RKO (cell line): ENCODE measurements around the gene CDHR5.

Experiments used
- DNase-seq: peaks from one replicate; pipeline ENCODE4 v3.0.0-alpha.2; 2016; ENCODE audit warnings: low spot score

Gene CDHR5

DNA sequence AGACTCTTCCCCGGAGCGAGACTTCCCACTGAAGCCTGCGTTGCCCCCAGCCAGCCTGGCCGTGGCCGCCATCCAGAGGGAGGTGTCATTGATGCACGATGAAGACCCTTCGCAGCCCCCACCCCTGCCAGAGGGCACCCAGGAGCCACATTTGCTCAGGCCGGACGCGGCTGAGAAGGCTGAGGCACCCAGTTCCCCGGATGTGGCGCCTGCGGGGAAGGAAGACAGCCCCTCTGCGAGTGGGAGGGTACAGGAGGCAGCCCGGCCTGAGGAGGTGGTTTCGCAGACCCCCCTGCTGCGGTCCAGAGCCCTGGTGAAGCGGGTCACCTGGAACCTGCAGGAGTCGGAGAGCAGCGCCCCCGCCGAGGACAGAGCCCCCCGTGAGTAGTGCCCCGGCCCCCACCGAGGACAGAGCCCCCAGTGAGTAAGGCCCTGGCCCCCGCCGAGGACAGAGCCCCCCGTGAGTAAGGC is 15.4 kb downstream of the CDHR5 start:
- no peak for DNase-seq

DNA sequence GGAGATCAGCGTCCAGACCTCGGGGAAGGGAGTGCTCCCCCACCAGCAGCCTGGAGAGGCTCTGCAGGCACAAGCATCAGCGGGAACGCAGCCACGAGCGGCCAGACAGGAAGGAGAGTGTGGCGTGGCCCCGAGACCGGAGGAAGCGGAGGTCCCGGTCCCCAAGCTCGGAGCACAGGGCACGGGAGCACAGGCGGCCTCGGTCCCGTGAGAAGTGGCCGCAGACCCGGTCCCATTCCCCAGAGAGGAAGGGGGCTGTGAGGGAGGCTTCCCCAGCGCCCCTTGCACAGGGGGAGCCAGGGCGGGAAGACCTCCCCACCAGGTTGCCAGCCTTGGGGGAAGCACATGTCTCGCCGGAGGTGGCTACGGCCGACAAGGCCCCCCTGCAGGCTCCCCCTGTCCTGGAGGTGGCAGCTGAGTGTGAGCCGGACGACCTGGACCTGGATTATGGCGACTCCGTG is 15.9 kb downstream of the CDHR5 start:
- DNase-seq = no peak

DNA sequence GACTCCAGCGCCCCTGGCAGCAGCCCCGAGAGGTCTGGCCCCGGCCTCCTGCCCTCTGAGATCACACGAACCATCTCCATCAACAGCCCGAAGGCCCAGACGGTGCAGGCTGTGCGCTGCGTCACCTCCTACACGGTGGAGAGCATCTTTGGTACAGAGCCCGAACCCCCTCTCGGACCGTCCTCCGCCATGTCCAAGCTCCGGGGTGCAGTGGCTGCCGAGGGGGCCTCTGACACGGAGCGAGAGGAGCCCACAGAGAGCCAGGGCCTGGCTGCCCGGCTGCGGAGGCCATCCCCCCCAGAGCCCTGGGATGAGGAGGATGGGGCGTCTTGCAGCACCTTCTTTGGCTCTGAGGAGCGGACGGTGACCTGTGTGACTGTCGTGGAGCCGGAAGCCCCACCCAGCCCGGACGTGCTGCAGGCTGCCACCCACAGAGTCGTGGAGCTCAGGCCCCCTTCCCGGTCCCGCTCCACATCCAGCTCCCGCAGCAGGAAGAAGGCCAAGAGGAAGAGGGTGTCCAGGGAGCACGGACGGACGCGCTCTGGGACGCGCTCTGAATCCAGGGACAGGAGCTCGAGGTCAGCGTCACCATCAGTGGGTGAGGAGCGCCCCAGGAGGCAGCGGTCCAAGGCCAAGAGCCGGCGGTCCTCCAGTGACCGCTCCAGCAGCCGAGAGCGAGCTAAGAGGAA is 16.6 kb downstream of the CDHR5 start:
- DNase-seq = no peak

DNA sequence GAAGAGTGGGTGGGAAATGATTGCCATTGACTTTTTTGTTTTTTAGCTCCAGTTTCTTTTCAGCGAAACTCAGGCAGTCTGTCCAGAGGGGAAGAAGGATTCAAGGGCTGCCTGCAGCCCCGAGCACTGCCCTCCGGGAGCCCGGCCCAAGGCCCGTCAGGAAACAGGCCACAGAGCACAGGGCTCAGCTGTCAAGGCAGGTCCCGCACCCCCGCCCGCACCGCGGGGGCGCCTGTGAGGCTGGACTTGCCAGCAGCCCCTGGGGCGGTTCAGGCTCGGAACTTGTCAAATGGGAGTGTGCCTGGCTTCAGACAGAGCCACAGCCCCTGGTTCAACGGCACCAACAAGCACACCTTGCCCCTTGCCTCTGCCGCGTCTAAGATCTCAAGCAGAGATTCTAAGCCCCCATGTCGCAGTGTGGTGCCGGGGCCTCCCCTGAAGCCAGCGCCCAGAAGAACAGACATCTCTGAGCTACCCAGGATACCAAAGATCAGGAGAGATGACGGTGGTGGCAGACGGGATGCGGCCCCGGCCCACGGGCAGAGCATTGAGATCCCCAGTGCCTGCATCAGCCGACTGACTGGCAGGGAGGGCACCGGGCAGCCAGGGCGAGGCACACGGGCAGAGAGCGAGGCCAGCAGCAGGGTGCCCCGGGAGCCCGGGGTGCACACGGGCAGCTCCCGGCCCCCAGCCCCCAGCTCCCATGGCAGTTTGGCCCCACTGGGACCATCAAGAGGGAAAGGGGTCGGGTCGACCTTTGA is 17.6 kb downstream of the CDHR5 start:
- no peak for DNase-seq

DNA sequence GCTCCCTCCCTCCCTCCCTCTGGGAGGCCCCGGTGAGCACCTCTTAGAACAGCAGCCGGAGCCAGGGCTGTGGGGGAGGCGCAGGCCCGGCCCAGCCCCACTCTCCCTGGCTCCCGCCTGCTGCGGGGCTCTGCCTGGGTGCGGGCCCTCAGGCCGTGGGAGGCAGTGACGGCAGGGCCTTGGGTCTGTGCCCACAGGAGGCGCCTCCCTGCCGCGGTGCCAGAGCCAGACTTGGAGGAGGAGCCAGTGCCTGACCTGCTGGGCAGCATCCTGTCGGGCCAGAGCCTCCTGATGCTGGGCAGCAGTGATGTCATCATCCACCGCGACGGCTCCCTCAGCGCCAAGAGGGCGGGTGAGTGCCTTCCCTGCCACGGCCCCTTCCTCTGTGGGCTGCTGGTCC is 18.5 kb downstream of the CDHR5 start:
- DNase-seq = no peak

DNA sequence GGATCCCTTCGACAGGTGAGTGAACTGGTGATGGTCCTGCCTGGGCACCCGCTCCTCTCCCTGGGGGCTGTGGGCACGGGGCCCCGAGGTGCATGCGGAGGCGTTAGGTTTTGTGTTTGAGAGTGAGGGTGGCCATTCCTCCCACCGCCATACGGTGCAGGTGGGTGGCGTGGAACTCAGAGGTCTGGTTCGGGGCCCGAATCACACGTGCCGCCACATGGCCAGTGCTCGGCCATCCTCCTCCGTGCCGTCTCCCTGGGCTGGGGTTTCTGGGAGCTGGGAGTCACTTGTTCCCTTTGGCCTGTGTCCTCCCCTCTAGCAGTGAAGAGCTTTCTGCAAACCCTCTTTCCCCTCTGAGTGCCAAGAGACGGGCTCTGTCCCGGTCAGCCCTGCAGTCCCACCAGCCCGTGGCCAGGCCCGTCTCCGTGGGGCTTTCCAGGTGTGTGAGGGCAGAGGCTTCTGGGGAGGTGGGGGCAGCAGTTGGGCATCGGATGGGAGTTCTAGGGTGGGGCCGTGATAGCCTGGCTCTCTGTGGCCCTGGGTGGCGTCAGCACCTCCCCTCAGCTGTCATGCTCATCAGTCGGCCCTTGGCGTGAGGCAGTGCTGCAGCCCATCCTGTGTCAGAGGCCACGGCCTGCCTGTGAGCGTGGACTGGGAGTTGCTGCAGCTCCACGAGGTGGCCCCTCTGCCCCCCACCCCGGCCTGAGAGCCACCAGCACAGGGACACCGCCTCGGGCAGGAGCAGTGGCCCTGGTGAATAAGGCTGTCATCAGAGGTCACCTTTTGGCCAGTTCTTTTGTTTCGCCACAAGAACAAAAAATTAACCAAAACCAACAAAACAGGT is 19.2 kb downstream of the CDHR5 start:
- DNase-seq = no peak

DNA sequence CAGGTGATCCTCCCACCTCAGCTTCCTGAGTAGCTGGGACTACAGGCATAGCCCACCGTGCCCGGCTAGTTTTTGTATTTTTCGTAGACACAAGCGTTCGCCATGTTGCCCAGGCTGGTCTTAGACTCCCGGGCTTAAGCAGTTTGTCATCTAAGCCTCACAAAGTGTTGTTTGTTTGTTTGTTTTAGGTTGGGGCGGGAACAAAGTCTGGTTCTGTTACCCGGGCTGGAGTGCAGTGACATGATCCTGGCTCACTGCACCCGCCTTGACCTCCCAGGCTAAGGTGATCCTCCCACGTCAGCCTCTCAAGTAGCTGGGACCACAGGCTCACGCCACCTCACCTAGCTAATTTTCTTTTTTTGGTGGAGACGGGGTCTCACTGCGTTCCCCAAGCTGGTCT is 21.6 kb downstream of the CDHR5 start:
- no peak for DNase-seq

DNA sequence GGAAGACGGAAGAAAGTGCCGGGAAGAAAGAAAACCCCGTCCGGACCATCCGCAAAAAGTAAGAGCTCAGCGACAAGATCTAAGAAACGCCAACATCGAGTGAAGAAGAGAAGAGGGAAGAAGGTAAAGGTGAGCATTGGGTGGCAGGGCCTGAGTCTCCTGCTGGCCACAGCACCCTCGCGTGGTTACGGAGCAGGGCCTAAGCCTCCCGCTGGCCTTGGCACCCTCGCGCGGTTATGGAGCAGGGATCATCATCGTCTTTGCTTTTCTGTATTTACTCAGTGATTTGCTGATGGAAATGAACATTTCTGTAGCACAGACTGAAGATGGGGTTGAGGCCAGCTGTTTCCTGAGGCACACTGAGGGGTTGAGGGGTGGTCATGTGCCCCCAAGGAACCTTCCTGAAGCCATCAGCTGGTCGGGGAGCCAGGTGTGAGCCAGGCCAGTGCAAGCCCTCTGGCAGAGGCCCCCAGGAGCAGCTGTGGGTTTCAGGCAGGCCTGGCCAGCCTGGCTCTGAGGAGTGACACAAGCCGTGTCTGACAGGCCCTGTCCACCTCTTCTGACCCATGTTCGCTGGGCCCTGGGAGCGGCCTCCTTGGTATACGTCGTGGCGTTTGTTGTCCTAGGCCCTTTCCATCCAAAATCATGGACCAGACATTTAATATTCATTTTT is 23.0 kb downstream of the CDHR5 start:
- no peak for DNase-seq

DNA sequence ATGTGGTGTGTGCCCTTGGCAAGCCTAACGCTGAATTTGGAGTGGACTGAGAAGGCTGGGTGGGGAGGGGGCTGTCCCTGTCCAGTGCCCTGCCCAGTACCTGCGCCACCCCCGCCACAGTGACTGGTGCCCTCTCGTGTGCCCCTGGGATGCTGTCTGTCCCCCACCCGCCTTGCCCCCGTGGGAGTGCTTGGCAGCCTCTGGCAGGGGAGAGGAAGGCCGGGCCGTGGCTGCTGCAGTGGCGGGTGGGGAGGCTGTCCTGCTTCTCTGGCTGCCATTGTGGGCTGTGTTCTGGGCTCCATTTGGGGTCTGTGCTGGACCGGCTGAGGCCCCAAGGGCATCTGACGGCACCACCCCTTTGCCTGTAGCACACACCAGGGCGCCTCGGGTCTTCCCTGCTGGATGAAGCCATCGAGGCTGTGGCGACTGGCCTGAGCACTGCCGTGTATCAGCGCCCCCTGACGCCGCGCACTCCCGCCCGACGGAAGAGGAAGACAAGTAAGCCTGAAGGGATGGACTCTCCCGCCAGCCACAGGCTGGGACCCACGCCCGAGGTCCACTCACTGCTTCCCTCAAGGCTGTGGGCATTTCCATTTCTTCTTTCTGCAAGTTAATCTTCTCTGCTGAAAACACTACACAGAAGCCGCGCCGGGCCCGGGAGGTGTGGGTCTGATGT is 26.6 kb downstream of the CDHR5 start:
- no peak for DNase-seq

DNA sequence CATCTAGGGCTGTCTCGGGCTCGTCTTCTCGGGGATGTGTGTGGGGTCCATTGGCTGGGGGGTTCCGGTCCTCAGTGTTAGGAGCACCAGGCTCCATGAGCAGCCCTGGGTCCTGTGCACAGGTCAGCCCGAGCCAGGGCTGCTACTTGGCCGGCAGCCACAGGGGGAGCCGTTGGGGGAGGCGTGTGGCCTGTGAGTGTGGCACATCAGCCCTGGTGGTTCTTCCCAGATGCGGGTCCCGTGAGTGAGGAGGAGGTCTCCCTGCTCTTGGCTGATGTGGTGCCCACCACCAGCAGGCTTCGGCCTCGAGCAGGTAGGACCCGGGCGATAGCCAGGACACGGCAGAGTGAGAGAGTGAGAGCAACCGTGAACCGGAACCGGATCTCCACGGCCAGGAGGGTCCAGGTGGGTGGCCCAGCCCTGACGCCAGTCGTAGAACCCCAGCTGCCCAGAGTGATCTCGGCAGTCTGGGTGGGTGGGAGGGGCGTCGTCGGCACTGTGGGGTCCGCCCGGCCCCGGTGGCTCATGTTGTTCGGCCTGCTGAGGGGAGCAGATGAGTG is 27.5 kb downstream of the CDHR5 start:
- DNase-seq = no peak

DNA sequence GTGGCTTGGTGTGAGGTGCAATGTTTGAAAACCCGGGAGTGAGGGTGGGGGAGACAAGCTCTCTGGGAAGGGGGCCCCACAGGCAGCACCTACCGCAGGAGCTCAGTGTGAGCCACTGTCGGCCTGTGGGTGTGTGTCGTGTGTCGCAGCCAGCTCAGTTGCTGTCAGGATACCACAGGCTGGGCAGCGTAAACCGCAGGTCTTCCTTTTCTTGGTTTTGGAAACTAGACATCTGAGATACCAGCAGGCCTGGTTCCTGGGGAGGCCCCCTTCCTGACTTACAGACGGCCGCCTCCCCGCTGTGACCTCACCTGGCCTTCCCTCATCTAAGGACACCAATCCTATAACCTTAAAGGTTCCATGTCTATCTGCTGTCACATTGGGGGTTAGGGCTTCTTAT is 28.4 kb downstream of the CDHR5 start:
- DNase-seq = no peak

DNA sequence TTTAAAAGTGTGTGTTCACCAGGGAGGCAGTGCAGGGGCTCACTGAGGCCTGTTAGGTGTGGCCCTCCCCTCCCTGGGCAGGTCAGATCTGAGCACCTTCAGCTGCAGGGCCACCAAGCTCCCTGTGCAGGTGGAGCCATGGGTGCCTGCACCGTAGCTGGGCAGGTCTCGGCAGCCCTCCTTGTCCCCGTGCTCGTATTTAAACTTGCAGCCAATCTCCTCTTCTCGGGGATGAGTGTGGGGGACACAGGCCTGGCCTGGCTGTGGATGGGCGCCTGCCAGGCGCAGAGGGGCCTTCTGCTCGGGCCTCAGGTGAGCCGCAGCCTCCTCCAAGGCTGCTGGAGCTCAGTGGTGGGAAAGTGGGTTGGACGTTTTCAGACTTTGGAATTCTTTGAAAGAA is 29.4 kb downstream of the CDHR5 start:
- no peak for DNase-seq

DNA sequence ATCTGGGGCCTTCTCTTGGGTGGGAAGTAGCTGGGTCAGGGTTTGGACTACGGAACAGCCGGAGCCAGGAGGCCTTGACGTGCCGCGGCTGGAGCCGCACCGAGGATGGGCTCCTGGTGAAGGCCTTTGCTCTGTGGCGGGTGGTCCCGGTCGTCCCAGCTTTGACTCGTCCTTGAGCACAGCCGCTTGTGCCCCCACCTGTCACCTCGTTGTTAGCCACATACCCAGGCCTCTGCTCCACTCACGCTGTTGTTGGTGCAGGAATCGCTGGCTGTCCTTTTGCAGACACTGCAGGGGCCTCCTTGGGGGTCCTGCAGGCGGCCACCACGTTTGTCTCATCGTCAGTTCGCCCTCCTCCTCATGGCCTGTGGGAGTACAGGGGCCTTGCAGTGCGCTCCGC is 31.4 kb downstream of the CDHR5 start:
- DNase-seq = no peak

DNA sequence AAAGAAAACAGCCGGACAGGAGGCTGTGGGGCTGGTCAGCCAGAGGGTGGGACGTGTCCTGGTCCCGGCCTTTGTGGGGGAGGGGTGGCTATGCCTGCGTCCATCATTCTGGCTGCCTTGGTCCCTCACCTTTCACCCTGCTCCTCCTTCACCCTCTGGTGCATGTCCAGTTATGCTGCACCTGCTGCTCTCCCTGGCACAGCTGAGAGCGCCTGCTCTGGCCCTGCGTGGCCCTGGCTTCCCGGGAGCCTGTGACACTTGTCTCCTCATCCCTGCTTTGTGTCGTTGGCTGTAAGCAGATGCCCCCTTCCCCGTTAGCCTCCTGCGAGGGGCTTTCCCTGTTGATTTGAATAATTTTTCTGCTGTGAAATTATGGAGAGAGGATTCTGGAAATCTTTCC is 31.8 kb downstream of the CDHR5 start:
- no peak for DNase-seq

DNA sequence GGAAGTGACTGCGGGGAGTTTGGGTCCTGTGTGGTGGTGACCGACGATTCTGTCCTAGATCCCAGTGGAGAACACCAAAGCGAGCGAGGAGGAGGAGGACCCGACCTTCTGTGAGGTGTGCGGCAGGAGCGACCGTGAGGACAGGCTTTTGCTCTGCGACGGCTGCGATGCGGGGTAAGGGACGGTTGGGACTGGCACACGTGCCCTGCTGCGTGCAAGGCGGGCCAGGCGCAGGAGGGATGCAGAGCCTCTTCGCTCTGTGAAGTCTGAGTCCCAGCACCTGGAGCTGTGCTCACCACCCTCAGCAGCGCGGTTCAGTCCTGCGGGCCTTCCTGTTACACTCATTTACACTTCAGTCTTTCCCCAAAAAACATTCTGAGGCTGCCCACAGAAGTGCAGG is 32.3 kb downstream of the CDHR5 start:
- no peak for DNase-seq

DNA sequence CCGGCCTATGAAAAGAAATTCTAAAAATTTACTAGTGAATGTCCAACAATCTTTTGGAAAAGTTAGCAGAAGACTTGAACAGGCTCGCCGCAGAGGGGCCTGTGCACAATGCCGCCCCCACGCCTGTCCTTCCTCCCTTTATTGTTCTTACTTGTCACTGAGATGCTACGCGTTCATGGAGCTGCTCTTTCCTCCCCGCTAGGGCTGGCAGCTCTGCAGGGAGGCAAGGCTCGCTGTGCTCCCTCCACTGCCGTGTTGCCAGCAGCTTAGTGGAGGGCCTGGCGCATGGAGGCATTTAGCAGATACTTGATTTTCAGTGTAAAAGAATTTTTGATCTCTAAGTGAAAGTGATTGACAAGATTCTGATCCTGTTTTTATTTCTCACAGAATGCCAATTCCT is 33.8 kb downstream of the CDHR5 start:
- DNase-seq = no peak

DNA sequence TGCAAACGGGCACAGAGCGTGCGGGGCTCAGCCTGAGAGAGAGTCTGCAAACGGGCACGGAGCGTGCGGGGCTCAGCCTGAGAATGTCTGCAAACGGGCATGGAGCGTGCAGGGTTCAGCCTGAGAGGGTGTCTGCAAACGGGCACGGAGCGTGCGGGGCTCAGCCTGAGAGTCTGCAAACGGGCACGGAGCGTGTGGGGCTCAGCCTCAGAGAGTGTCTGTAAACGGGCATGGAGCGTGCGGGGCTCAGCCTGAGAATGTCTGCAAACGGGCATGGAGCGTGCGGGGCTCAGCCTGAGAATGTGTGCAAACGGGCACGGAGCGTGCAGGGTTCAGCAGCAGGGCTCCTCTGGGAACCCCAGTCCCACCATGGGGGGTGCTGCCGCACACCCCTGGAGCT is 35.0 kb downstream of the CDHR5 start:
- DNase-seq = no peak

DNA sequence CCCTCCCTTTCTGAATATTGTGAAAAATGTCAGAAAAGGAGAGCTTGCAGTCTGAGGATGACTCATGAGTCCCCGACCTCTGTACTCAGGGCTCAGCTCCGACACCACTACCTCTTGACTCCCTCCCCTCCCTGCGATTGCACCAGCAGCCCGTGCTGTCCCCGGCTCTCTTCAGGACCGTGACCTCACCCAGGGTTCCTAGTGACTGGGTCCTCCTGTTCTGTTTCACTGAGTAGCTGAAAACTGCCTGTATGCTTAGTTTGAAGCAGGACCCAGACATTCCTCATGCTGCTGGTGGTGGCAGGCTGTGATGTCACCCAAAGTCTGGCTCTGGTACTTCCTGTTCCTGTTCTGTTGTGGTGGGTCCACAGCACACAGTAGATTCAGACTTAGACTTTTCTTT is 36.8 kb downstream of the CDHR5 start:
- no peak for DNase-seq

DNA sequence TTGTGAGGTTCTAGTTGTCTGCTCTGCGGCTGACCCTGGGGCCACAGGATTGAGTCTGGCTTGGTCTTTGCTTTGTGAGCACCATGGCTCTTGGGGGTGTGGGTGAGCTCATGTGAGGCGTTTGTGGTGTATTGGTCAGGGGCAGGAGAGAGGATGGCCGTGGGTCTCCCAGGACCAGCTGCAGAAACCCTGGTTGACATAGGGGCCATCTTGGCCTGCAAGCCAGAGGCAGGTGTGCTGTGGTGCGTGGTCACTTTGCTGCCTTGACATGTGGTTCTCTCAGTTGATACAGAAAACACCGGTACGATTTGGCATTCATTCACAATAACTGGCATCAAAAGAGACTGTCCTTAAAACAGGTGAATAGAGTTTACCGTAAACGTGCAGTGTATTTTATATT is 37.2 kb downstream of the CDHR5 start:
- no peak for DNase-seq

DNA sequence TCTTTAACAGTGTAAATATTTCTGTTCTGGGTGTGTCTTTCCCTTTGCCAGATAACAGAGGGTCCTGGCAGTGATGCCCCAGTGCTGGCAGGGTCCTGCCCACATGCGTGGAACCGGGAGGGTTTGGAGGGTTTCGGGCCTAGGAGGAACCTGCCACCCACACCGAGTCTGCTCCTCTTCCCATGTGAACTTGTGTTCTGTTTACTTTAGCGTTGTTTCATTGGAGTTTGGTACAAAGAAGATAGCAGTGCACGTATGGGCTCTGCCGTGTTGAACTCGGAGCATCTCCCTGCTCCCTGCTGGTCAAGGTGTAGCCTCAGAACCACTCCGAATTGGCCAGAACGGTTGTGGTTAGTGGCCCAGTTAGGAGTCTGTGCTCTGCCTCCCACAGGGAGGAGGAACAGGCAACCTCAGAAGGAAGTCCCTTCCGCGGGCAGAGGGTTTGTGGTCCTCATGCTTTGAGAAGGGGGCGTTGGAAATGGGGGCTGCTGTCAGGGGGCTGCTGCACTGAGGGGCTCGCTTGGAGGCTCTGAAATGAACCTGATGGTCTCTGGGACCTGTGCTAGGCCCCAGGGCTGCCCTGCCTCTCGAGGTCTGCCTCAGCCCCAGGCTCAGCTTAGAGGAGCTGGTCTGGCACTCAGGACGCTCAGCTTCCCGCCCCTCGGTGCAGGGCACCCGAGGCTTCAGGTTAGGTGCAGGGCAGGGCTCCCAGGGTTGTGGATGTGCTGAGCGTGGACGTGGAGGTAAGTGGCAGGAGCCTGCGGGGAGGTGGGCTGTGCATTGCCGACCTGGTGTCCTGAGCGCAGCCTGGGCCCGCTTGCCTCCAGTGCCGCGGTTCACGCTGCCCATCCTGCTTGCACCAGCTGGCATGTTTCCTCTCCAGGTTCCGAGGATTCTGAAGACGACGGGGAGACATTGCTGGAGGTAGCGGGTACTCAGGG is 38.1 kb downstream of the CDHR5 start:
- DNase-seq = no peak
